Amniotic epithelial cell (primary cell): ENCODE results near the gene SEC24D.
"Not testable (repeated sequence)": the region's sequence is repeated elsewhere in the genome, so short reads cannot be mapped to it uniquely, and the experiment has no call there.

Experiments
- DNase-seq: peaks from one replicate; pipeline ENCODE4 v3.0.0-alpha.2; 2010; ENCODE audit warnings: low read depth

The SEC24D gene

DNA sequence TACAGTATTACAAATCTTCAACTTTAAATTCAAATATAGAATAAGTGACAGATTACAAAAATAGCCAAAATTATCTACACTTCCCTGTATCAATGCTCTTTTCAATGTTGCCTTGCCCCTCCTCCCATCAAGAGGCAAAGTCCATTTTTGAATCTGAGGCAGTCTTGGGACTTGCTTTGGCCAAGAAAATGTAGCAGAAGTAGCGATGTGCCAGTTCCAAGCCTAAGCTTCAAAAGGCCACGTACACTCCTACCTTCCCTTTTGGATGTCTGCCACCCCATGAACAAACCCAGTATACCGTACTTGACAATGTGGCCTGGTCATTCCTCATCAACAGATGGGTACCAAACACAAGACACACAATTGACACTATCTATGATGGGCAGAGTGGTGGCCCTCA is 24.1 kb downstream of the SEC24D start:
- no peak for DNase-seq

DNA sequence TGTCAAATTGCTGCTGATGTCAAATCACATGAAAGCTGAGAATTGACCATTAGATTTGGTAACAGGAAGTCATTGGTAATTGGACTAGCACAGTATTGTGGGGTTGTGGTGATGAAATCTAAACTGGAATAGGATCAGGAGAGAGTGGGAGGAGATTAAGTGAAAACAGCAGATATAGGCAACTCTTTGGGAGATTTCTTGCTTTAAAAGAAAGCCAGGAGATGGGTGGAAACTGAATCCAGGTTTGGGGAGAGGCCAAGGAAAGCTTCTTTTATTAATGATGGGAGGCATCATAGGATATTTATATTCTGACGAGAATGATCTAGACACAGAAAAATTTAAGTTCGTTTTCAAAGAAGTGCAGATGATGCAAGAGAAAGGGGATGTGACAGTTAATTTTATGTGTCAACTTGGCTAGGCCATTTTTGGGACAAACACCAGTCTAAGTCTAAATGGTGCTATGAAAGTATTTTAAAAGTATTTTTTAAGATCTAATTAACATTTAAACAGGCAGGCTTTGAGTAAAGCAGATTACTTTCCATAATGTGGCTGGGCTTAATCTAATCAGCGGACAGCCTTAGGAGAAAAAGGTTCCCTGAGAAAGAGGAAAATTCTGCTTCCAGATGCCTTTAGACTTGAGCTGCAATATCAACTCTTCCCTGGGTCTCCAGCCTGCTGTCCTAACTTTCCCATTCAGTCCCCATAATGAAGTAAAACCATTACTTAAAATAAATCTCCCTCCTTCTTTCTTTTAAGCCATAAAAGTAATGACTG is 24.7 kb downstream of the SEC24D start:
- DNase-seq: peak; percentile 68

DNA sequence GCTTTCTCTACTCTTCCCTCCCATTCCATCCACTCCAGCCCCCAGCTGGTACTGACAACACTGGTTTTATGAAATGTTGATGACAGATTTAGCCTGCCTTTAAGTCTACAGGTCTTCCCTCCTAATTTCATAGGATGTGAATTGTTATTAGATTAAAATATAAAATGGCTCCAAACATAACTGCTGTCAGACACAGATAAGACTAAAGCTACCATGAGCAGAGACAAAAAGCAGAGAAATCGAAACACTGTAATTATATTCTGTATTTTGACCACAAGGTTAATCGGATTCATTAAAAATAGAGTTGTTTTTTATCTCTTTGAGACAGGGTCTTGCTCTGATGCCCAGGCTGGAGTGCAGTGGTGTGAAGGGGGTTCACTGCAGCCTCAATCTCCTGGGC is 28.3 kb downstream of the SEC24D start:
- DNase-seq: no peak

DNA sequence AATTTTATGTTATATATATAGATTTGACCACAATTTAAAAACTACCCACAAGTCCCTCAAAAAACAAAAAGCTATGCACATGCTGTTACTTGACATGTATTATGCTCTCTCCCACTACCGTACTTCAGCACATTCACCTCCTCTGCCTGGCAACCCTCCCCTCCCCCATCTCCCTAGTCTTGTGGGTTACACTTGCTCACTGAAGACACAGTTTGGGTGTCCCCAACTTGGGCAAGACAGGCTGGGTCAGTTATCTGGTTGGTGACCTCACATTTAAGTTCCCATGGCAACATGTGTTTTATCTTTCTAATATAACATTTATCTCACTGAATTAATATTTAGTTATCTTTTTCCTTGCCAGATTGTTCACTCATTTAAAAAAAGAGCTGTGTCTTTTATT is 32.7 kb downstream of the SEC24D start:
- no peak for DNase-seq

DNA sequence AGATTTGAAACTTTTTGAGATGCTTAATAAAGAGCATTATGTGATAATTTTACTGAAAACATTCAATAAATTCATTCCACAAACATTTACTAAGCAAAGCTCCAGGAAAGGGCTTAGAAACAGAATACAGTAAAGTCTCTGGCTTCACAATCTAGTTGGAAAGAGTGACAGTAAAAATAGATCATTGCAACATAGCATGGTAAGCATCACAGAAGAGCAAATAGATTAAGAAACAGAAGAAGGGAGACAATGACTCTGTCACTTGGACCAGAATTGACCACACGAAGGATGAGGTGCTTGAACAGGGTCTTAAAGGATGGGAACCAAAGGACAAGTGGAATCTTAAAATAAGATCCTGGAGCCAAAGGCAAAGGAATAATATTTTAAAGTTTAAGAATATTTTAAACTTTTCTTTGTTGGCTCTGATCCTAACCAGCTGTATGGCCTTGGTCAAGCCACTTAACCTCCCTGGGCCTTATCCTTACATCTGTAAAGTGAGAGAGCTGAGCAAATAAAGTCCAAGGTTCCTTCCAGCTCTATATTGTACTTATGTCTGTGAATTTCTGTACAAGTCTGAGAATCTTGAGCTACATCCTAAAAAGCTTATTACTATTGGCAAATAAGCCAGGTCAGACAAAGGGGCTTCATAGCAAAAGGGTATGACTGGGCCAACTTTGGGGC is 33.9 kb downstream of the SEC24D start:
- DNase-seq: no peak

DNA sequence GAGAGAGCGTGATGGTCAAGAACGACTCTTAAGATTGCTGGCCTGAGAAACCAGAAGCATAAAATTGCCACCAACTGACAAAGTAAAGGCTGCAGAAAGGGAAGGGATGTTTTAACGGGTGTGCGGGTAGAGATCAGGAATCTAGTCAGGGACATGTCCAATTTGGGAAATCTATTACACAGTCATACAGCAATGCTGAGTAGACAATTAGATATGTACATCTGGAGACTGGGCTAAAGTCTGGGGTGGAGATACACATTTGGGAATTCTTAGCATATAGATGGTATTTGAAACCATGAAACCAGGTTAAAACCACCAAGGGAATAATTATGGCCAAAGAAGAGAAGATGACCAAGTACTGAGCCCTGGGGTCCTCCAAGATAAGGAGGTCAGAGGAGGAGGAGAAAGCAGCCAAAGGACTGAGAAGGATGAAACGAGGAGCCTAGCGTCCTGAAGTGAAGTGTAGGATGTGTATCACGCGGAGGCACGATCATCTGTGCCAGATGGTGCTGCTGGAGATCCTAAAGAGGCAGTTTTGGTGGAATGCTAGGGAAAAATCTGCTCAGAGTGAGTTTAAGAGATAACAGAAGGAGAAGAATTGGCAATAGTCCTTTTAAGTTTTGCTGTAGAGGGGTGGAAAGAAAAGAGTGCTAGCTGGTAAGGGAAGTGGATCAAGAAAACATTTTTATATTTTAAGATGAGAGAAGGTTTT is 36.5 kb downstream of the SEC24D start:
- no peak for DNase-seq

- DNase-seq: no peak
Measured at GRCh38 chr4:118798658-118799057, 37.3 kb downstream of the SEC24D start.

GRCh38 chr4:118797558-118798142 is 38.3 kb downstream of the SEC24D start:
- peak; percentile 35 for DNase-seq

GRCh38 chr4:118791690-118792446 is 44.1 kb downstream of the SEC24D start:
- not testable (repeated sequence) for DNase-seq

DNA sequence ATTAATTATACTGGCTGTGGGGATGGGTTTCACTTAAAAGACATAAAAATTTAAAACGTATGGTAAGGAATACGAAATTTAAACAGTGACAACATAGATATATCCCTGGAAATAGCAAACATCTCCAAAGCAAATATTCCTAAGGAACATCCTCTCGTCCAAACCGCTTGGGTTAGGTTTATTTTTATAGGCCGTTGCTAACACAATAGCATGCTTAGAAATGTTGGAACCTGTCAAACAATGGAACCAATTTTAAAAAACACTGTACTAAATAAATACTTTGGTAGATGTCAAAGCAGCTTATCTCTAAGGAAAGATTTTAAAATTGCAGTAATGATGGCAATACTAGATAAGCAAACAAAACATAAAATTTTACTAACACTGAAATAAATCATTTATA is 45.4 kb downstream of the SEC24D start:
- DNase-seq: no peak

DNA sequence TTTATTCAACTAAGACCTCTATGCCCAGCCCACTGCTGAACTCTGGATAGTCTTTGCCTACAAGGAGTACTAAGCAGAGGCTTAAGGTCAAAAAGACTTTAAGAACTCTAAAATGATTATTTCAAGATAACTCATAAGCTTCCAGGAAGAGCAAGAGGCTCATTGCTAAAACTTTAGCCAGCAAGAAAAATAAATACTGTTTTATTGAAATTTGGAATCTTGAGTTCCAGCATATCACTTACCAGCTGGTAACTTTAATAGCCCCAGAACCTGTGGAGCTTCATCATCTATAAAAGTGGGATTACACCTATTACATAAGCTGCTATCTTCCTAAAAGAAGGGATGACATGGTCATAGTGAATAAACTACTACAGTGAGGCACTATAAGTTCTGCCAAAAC is 47.0 kb downstream of the SEC24D start:
- no peak for DNase-seq

DNA sequence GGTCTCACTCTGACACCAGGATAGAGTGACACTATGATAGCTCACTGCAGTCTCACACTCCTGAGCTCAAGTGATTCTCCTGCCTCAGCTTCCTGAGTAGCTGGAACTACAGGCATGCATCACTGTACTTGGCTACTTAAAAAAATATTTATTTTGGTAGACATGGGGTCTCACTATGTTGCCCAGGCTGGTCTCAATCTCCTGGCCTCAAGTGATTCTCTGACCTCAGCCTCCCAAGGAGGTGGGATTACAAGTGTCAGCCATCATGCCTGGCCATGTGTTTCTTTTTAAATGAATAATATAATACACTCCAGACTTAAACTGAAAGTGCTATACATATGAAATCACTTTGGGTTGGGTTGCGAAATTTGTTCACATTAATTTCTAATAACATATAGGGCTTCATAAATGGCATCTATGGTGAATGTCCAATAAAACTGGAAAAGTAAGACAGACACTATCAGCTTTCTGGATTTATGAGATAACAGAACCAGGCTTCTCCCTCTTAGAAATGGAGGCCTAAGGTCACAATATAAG is 48.0 kb downstream of the SEC24D start:
- no peak for DNase-seq

DNA sequence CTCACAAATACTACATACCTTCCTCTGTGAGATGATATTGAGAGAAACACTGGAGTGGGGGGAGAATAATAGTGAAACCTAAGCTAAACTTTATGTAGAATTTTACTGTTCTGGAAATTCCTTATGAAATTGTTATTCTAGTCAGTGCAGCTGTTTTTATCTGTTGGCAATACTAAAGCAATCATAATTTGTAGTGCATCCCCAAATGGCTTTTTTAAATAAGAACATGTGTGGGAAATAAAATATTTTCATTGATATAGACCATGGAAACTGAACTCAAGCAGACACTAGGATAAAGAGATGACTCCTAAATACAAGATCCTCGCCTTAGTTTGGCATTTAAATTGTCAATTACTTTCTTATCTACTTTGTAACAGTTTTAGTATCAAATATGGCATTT is 51.1 kb downstream of the SEC24D start:
- DNase-seq: no peak

GRCh38 chr4:118783887-118784286 is 52.0 kb downstream of the SEC24D start:
- peak; percentile 58 for DNase-seq

DNA sequence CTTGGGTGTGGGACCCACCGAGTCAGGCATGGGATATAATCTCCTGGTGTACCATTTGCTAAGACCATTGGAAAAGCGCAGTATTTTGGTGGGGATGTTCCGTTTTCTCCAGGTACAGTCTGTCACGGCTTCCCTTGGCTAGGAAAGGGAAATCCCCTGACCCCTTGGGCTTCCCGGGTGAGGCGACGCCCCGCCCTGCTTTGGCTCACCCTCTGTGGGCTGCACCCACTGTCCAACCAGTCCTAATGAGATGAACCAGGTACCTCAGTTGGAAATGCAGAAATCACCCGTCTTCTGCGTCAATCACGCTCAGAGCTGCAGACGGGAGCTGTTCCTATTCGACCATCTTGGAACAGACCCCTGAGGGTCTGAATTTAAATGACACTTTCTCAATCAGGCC is 53.0 kb downstream of the SEC24D start:
- DNase-seq: not testable (repeated sequence)

DNA sequence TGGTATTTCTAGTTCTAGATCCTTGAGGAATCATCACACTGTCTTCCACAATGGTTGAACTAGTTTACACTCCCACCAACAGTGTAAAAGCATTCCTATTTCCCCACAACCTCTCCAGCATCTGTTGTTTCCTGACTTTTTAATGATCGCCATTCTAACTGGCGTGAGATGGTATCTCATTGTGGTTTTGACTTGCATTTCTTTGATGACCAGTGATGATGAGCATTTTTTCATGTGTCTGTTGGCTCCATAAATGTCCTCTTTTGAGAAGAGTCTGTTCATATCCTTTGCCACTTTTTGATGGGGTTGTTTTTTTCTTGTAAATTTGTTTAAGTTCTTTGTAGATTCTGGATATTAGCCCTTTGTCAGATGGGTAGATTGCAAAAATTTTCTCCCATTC is 58.3 kb downstream of the SEC24D start:
- not testable (repeated sequence) for DNase-seq

DNA sequence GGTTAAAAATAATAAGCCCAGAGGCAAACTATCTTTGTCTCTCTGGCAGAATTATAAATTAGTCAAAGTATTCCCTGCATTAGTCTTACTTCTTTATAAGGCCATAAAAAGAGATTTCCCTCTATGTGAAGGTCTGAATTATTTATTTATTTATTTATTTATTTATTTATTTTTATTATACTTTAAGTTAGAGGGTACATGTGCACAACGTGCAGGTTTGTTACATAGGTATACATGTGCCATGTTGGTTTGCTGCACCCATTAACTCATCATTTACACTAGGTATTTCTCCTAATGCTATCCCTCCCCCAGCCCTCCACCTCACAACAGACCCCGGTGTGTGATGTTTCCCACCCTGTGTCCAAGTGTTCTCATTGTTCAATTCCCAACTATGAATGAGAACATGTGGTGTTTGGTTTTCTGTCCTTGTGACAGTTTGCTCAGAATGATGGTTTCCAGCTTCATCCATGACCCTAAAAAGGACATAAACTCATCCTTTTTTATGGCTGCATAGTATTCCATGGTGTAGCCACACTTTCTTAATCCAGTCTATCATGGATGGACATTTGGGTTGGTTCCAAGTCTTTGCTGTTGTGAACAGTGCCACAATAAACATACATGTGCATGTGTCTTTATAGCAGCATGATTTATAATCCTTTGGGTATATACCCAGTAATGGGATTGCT is 58.8 kb downstream of the SEC24D start:
- not testable (repeated sequence) for DNase-seq

DNA sequence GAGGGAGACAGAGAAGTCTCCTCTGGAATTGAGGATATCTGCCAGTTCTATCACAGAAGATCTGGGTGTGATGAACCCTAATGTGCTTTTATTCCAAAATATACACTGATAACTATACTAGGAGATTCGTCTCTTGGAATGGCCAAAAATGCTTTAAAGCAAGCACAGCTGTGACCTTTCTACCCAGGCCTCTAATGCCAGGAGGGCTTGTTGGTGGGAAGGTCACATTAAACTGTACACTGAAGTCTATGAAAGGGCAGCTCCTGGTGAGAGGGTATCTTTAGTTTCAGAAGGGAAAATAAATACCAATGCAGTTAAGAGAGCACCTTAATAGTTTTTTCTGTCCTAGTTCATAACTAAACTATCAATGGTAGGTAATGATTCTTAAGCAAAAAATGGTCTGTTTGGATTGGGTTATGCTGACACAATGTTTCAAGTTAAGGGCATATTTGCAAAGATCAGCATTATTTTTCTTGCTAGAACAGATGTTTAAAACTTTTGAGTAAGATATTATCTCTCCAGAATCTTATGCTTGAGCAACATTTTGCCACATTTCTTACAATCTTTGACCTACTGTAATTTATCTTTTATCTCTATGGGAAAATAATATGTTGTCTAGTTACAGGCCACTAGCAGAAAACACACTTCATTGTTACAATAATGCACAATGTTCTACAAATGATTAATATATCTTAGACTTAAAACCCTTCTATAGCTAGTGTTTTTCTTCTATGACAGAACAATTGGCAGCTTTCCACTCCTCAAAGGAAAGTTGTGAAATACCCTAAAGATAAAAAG is 59.6 kb downstream of the SEC24D start:
- DNase-seq: peak; percentile 87

DNA sequence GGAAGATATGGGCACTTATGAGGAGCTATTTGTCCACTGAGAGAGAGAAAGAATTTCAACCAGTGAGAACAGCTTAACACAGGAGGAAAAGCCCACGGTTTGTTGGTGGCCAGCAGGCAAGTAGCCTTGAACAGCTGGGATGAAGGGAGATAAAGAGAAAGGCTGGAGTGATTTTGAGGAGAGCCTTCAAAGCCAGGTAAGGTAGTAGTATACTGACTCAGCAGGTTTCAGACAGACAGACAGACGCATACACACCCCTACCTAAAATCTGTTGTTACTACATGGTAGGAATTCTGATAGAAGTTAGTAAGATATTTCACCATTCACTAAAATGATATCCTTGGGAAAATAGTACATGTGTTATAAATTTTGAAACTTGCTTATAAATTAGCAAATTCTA is 60.5 kb downstream of the SEC24D start:
- no peak for DNase-seq

- DNase-seq: peak; percentile 64
Measured at GRCh38 chr4:118774989-118775388, 60.9 kb downstream of the SEC24D start.
